GM21528 (cell line): ENCODE data around the gene ACER3.
"Not testable (repeated sequence)": the region's sequence is repeated elsewhere in the genome, so short reads cannot be mapped to it uniquely, and the experiment has no call there.

Experiments
- ATAC-seq: cut with Tn5 transposase; IDR thresholded peaks from one replicate; pipeline ENCODE4 v1.9.1; 2021; ENCODE audit warnings: mild to moderate bottlenecking, moderate library complexity; ENCODE audit not compliant: unreplicated experiment, low FRiP score

ACER3 gene

GRCh38 chr11:76862794-76863193 is 2.1 kb downstream of the ACER3 start:
- ATAC-seq = not testable (repeated sequence)

- ATAC-seq = no peak
These were observed 2.6 kb downstream of the ACER3 start for GRCh38 chr11:76863196-76863777.

GRCh38 chr11:76872959-76873827 is 12.5 kb downstream of the ACER3 start:
- ATAC-seq = no peak

- ATAC-seq = no peak
These were observed 17.3 kb downstream of the ACER3 start for GRCh38 chr11:76878014-76878413.

DNA sequence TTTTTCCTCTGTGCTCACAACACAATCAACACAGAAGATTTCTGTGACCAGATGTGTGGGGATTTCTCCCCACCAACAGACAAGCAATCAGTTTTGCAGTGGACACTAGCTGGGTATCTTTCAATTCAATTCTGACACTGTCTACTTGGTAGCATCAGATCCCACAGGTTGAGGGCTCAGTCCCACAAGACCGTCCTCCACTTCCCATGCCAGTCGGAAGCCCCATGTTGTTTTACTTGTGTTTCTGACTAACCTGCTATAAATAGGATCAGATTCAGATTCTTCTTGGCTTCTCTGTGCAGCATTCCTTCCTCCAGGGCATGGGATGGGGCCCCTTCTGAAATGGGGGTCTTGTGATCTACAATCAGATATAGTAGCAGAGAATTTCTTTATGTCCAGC is 19.6 kb downstream of the ACER3 start:
- no peak for ATAC-seq

DNA sequence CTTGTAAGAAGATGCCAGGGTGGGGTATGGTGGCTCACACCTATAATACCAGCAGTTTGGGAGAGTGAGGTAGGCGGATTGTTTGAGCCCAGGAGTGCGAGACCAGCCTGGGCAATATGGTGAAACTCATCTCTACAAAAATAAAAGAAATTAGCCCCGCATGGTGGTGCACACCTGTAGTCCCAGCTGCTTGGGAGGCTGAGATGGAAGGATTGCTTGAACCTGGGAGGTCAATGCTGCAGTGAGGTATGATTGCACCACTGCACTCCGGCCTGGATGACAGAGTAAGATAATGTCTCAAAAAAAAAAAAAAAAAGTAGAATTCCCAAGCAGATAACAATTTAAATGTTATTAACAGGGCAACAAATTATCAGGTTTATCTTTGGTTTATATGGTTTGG is 20.2 kb downstream of the ACER3 start:
- ATAC-seq = no peak

DNA sequence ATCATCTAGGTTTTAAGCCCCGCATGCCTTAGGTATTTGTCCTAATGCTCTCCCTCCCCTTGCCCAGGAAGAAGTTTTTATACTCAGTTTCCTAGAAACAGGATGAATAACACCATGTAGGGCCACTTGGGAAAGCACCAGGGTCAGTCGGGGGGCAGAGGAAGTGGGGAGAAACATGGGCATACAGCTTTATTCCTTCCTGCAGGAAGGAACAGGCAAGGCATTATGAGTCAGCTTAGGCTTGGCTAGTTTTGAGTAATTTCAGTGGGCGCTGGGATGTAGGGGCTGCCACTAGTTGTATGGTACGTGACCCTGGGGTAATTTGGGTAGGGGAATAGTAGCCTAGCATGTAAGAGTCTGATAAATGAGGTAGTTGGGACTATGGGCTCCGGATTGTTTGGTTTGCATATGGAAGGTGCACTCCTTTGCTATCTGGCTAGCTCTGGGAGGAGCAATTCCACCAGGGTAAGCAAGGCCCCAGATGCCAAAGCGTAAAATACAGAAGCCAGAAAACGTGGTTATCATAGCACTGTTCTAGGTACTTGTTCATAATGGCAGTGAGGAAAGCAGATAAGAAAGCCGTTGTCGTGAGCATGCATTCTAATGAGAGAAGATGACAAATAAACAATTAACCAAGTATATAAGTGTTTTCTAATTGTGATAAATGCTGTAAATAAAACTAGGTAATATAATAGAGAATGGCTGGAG is 24.8 kb downstream of the ACER3 start:
- ATAC-seq = no peak

DNA sequence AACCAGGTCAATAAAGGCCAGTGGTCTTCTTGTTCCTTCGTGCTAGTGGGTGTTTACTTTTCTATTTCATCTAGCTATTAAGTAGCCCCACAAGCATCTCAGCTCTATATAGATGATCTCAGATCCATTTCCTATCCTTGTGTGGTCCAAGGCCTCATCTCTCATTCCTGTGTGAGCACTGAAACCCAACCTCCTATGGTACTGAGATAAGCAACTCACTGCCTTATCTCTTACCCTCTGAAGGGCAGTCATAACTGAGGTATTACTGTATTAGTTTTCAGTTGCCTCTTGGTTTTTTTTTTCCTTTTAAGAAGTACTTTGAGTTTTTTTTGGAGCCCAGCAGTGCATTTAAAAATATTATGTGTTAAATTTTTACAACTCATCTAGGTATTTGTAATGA is 28.3 kb downstream of the ACER3 start:
- no peak for ATAC-seq

- ATAC-seq = no peak
These were observed 28.8 kb downstream of the ACER3 start for GRCh38 chr11:76889411-76889975.

DNA sequence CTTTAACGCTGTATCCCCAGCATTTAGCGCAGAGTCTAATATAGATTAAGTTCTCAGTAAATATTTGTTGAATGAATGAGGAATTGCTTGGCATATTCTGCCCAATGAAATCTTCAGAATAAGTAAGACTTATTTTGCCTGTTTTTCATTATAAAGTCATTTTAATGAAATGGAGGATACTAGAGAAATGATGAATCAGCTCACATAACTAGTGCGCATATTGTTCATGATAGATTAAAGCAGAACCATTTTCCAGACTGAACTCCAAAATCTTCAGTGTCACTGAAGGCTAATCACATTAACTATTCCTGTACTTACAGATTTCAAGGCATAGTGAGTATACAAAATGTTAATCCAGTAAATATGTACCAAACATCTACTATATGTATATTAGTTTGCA is 29.6 kb downstream of the ACER3 start:
- no peak for ATAC-seq

- ATAC-seq = no peak
These were observed 30.6 kb downstream of the ACER3 start for GRCh38 chr11:76891285-76891684.

DNA sequence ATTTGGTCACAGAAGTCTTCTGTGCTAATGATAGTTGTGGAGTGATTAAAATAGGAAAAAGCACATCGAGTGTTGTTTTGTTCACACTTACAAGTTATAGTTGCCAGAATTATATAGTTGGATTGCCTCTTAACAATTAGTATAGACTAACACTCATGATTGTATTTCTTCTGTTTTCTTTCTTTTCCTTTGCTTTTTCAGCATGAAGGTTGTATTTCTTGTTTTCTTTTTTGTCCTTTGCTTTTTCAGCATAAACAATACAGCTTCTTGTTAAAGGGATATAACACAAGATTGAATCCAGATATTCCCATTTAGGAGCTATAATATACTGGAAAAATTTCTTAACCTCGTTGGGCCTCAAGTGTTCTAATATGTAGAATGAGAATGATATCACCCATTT is 31.1 kb downstream of the ACER3 start:
- no peak for ATAC-seq

GRCh38 chr11:76892306-76892705 is 31.6 kb downstream of the ACER3 start:
- ATAC-seq = no peak

- no peak for ATAC-seq
These were observed 36.5 kb downstream of the ACER3 start for GRCh38 chr11:76897233-76897632.

DNA sequence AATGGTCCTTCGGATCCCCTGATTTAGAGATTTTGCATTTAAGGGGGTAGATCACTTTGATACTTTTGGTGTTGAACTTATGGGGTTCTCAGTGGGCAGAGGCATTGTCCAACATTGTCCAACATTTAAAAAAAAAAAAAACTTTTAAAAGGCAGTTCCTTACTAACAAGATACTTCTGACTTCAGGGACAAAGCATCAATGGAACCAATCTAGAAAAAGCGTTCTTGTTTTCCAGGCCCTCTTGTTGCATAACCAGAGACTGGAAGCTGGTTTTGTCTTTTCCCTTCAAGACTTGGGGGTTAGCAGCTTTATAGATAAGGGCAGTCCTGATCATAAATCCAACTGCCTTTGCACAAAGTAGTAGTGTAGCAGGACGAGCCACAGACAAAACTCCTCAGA is 40.4 kb downstream of the ACER3 start:
- ATAC-seq = no peak

DNA sequence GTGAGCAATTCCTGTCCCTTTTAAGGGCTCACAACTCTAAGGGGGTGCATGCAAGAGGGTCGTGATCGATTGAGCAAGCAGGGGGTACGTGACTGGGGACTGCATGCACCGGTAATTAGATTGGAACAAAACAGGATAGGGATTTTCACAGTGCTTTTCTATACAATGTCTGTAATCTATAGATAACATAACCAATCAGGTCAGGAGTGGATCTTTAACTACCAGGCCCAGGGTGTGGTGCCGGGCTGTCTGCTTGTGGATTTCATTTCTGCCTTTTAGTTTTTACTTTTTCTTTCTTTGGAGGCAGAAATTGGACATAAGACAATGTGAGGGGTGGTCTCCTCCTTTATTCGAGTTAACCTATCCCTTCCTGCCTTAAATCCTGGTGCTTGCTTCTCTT is 40.9 kb downstream of the ACER3 start:
- not testable (repeated sequence) for ATAC-seq

GRCh38 chr11:76902121-76903014 is 41.6 kb downstream of the ACER3 start:
- no peak for ATAC-seq

DNA sequence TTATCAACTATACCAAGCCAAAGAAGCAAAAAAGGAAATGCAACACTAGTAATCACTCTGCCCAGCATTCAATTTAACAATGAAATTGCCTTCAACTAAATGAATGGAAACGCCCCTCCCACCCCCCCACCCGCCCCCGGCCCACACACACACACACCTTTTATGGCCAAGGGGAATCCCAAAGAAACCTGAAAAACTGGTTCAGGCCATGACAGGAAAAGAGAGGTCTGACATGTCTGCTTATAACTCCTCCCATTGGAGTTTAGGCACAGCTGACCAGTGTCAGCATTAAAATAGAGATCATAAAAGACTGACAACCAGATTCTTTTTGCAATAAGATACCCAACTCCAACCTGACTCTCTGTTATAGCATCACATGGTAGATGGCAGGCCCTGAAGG is 42.6 kb downstream of the ACER3 start:
- ATAC-seq = no peak

DNA sequence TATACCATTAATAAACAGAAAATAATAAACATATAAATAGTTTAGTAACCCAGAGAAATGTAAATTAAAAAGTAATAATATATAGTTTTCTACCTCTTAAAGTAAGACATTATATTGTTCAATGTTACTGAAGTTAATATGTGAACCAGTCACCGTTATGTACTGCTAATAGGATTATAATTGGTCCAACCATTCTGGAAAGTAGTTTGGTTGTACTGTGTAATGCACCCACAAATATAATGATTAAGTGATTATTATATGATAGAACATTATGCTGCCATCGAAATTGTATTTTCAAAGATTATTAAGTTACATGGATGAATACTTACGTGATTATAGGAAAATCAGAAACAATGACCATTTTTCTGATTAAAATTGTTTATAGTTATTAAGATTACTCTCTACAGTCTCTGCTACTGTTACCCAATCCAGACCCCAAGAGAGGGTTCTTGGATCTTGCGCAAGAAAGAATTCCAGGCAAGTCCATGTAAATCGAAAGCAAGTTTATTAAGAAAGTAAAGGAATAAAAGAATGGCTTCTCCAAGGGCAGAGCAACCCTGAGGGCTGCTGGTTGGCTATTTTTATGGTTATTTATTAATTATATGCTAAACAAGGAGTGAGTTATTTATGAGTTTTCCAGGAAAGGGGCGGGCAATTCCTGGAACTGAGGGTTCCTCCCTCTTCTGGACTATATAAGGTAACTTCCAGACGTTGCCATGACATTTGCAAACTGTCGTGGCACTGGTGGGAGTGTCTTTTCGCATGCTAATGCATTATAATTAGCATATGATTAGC is 50.1 kb downstream of the ACER3 start:
- no peak for ATAC-seq
